Measurements from ENCODE around the gene ALPP.
"Not testable (repeated sequence)": the region's sequence is repeated elsewhere in the genome, so short reads cannot be mapped to it uniquely, and the experiment has no call there.

The ALPP gene

DNA sequence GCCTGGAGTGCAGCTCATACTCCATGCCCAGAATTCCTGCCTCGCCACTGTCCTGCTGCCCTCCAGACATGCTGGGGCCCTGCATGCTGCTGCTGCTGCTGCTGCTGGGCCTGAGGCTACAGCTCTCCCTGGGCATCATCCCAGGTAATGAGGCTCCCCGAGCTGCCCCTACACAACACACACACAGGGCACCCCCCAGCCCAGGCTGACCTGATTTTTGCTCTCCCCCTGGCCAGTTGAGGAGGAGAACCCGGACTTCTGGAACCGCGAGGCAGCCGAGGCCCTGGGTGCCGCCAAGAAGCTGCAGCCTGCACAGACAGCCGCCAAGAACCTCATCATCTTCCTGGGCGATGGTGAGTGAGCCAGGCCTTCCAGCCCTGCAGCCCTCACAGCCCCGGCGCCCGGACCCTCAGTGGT, at the start of gene ALPP:
ALPP (plus strand) TSS at position 17 of the 417 bp plus-strand sequence; CDS start at position 69, 52 bp downstream.
- not testable (repeated sequence) for H3K4me3 ChIP-seq (ENCODE audit: low read length in 2 of 2); H3K27ac ChIP-seq (ENCODE audit: low read depth in 2 of 2, low read length in 2 of 2); H3K4me1 ChIP-seq (ENCODE audit: control insufficient read depth in 2 of 2, insufficient read depth in 2 of 2, low read length in 2 of 2); H3K9ac ChIP-seq (ENCODE audit: low read depth in 1 of 2, low read length in 2 of 2); H3K36me3 ChIP-seq (ENCODE audit: control insufficient read depth in 2 of 2, insufficient read depth in 2 of 2, low read length in 2 of 2); H3K27me3 ChIP-seq (ENCODE audit: control insufficient read depth in 2 of 2, insufficient read depth in 2 of 2, low read length in 2 of 2); H3K9me3 ChIP-seq (ENCODE audit: control insufficient read depth in 2 of 2, low read length in 2 of 2)

DNA sequence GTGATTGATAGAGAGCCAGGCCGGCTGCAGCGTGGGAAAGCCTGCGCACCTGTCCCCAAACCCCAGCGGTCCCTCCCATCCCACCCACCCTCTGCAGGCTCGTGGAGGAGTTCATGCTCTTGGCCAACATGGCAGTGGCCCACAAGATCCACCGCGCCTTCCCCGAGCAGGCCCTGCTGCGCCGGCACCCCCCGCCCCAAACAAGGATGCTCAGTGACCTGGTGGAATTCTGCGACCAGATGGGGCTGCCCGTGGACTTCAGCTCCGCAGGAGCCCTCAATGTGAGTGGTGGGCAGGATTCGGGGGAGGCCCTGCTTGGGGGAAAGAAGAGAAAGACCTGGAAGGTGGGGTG, 48.9 kb upstream of the ALPP start:
- H3K9me3 ChIP-seq (ENCODE audit: control insufficient read depth in 2 of 2, low read length in 2 of 2) = no peaks in the 10 kb centered on the region
- H3K27ac ChIP-seq (ENCODE audit: low read depth in 2 of 2, low read length in 2 of 2) = no peak overlapping the region
- no peaks in the 10 kb centered on the region for H3K27me3 ChIP-seq (ENCODE audit: control insufficient read depth in 2 of 2, insufficient read depth in 2 of 2, low read length in 2 of 2)
- H3K9ac ChIP-seq (ENCODE audit: low read depth in 1 of 2, low read length in 2 of 2) = no peak overlapping the region
- H3K4me1 ChIP-seq (ENCODE audit: control insufficient read depth in 2 of 2, insufficient read depth in 2 of 2, low read length in 2 of 2) = no peaks in the 10 kb centered on the region
- no peak overlapping the region for H3K4me3 ChIP-seq (ENCODE audit: low read length in 2 of 2)
- no peaks in the 10 kb centered on the region for H3K36me3 ChIP-seq (ENCODE audit: control insufficient read depth in 2 of 2, insufficient read depth in 2 of 2, low read length in 2 of 2)

DNA sequence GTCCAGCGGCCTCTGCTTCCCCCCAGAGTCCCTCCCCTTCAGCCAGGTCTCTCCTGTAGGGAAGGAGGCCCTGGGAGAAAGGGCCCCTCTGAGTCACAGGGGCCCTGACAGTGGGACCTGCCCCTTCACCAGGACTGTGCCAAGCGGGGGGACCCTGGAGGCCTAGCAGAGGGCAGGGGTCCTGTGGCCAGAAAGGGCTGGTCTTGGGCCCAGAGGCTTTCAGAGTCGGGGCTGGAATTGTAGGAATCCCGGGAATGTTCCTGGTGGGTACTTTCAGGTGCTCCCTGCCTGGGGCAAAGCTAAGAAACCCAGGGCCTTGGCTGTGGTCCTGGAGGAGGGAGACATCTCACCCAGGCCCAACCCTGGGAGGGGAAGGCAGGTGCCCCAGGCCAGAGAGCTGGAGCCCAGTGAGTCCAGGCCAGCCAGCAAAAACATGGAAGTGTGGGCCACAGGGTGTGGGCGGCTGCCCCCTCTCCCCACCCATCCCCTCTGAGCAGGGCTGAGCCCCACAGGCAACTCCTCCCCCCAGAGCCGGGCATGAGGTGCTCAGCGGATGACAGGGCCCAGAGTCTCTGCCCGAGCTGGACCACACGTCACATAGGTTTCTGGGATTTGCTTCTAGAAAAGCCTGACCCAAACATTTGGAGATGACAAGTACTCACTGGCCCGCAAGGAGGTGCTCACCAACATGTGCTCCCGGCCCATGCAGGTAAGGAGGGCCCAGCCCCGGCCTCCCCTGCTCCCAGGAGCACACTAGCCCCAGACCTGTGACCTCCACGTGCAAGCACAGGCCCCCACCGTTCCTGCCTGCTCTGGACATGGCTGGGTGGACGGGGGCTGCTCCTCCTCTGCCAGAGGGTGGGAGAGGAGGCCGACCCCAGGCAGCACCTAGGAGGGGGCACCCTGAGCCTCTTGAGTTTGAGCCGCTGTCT, 48.2 kb upstream of the ALPP start:
- Histone ChIP-seq H3K4me3 (ENCODE audit: low read length in 2 of 2) (no peak overlapping the region), H3K36me3 (ENCODE audit: control insufficient read depth in 2 of 2, insufficient read depth in 2 of 2, low read length in 2 of 2) (no peaks in the 10 kb centered on the region), H3K9me3 (ENCODE audit: control insufficient read depth in 2 of 2, low read length in 2 of 2) (no peaks in the 10 kb centered on the region), H3K4me1 (ENCODE audit: control insufficient read depth in 2 of 2, insufficient read depth in 2 of 2, low read length in 2 of 2) (no peaks in the 10 kb centered on the region), H3K27me3 (ENCODE audit: control insufficient read depth in 2 of 2, insufficient read depth in 2 of 2, low read length in 2 of 2) (no peaks in the 10 kb centered on the region), H3K27ac (ENCODE audit: low read depth in 2 of 2, low read length in 2 of 2) (no peak overlapping the region), H3K9ac (ENCODE audit: low read depth in 1 of 2, low read length in 2 of 2) (no peak overlapping the region)

DNA sequence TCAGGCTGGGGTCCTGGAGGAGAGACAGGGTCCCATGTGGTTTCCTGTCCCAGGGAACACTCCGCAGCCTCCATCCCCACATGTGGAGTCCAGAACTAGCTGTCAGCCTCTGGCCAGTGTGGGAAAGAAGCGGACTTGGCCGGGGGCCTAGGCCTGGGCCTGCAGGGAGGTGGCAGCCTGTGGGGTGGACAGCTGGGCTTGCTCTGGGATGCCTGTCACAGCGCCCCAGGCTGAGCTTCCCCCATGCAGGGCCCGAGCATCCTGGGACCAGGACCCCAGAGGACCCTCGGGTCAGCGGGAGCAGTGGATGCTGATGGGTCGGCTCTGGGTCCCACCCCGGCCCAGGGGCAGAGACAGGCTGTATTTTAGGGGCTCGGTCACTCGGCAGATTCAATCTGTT, 47.5 kb upstream of the ALPP start:
- H3K36me3 ChIP-seq (ENCODE audit: control insufficient read depth in 2 of 2, insufficient read depth in 2 of 2, low read length in 2 of 2); H3K9ac ChIP-seq (ENCODE audit: low read depth in 1 of 2, low read length in 2 of 2); H3K4me1 ChIP-seq (ENCODE audit: control insufficient read depth in 2 of 2, insufficient read depth in 2 of 2, low read length in 2 of 2); H3K27me3 ChIP-seq (ENCODE audit: control insufficient read depth in 2 of 2, insufficient read depth in 2 of 2, low read length in 2 of 2); H3K4me3 ChIP-seq (ENCODE audit: low read length in 2 of 2); H3K27ac ChIP-seq (ENCODE audit: low read depth in 2 of 2, low read length in 2 of 2); H3K9me3 ChIP-seq (ENCODE audit: control insufficient read depth in 2 of 2, low read length in 2 of 2): not testable (repeated sequence)

DNA sequence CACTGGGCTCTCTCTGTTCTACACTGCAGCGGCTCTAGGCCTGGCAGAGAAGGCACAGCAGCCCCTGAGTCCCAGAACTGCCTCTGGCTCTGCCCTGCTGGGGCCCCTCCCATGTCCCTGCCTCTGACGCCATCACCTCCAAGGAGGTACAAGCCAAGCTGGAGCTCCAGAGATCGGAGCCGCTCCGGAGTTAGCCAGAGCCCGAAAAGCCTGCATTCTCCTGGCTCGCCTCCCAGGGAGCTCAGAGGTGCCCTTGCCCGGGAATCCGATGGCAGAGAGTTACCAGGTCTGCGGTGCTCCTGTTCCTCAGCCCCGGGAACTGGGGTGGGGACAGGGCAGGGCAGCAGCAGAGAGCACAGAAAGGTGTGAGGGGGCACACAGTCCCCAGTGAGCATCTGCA, 46.9 kb upstream of the ALPP start:
- not testable (repeated sequence) for H3K27ac ChIP-seq (ENCODE audit: low read depth in 2 of 2, low read length in 2 of 2); H3K27me3 ChIP-seq (ENCODE audit: control insufficient read depth in 2 of 2, insufficient read depth in 2 of 2, low read length in 2 of 2); H3K9ac ChIP-seq (ENCODE audit: low read depth in 1 of 2, low read length in 2 of 2); H3K4me3 ChIP-seq (ENCODE audit: low read length in 2 of 2); H3K4me1 ChIP-seq (ENCODE audit: control insufficient read depth in 2 of 2, insufficient read depth in 2 of 2, low read length in 2 of 2); H3K36me3 ChIP-seq (ENCODE audit: control insufficient read depth in 2 of 2, insufficient read depth in 2 of 2, low read length in 2 of 2); H3K9me3 ChIP-seq (ENCODE audit: control insufficient read depth in 2 of 2, low read length in 2 of 2)

DNA sequence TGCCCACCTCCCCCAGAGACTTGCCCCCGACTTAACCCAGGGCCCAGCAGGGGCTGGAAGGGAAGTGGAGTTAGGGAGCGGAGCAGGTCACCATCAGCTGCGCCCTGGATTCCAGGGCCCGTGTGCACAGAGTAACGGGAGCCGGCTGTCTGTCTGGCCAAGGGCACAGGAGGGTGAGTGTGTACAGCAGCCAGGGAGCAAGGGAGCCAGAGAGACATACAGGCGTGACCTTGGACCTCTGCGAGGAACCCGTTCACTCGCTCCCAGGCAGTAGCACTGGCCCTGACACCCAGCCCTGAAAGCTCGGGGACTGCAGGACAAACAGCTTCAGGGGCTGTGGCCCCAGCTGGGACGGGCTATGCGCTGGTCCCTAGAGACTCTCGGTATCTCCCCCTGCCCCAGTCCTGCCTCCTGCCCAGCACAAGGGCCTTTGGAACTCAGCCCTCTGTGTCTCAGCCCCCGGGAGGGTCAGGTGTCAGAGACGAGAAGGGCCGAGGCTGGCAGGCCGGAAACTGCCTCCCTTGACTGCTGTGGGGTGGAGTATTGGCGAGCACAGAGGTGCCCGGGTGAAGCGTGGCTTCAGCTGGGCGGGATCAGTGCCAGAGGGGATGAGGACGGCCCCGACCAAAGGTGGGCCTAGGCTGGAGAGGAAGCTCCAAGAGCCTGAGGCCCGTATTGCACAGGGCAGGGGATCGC, 46.2 kb upstream of the ALPP start:
- not testable (repeated sequence) for H3K27ac ChIP-seq (ENCODE audit: low read depth in 2 of 2, low read length in 2 of 2); H3K4me1 ChIP-seq (ENCODE audit: control insufficient read depth in 2 of 2, insufficient read depth in 2 of 2, low read length in 2 of 2); H3K36me3 ChIP-seq (ENCODE audit: control insufficient read depth in 2 of 2, insufficient read depth in 2 of 2, low read length in 2 of 2); H3K4me3 ChIP-seq (ENCODE audit: low read length in 2 of 2); H3K9me3 ChIP-seq (ENCODE audit: control insufficient read depth in 2 of 2, low read length in 2 of 2); H3K9ac ChIP-seq (ENCODE audit: low read depth in 1 of 2, low read length in 2 of 2); H3K27me3 ChIP-seq (ENCODE audit: control insufficient read depth in 2 of 2, insufficient read depth in 2 of 2, low read length in 2 of 2)

DNA sequence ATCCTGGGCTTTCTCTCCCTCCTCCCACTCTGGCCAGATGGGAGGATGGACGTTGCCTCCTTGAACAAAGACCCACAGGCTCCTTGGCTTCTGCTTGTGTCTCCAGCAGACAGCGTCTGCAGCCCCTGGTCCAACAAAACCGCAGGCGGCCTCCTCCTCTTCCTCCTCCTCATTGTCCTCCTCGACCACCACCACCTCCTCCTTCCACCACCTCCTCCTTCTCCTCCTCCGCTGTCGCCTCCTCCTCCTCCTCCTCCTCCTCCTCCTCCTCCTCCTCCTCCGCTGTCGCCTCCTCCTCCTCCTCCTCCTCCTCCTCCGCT, 45.7 kb upstream of the ALPP start:
- Histone ChIP-seq H3K4me3 (ENCODE audit: low read length in 2 of 2) (no peak overlapping the region), H3K36me3 (ENCODE audit: control insufficient read depth in 2 of 2, insufficient read depth in 2 of 2, low read length in 2 of 2) (no peaks in the 10 kb centered on the region), H3K27ac (ENCODE audit: low read depth in 2 of 2, low read length in 2 of 2) (no peak overlapping the region), H3K9me3 (ENCODE audit: control insufficient read depth in 2 of 2, low read length in 2 of 2) (no peaks in the 10 kb centered on the region), H3K4me1 (ENCODE audit: control insufficient read depth in 2 of 2, insufficient read depth in 2 of 2, low read length in 2 of 2) (no peaks in the 10 kb centered on the region), H3K27me3 (ENCODE audit: control insufficient read depth in 2 of 2, insufficient read depth in 2 of 2, low read length in 2 of 2) (no peaks in the 10 kb centered on the region), H3K9ac (ENCODE audit: low read depth in 1 of 2, low read length in 2 of 2) (no peak overlapping the region)

DNA sequence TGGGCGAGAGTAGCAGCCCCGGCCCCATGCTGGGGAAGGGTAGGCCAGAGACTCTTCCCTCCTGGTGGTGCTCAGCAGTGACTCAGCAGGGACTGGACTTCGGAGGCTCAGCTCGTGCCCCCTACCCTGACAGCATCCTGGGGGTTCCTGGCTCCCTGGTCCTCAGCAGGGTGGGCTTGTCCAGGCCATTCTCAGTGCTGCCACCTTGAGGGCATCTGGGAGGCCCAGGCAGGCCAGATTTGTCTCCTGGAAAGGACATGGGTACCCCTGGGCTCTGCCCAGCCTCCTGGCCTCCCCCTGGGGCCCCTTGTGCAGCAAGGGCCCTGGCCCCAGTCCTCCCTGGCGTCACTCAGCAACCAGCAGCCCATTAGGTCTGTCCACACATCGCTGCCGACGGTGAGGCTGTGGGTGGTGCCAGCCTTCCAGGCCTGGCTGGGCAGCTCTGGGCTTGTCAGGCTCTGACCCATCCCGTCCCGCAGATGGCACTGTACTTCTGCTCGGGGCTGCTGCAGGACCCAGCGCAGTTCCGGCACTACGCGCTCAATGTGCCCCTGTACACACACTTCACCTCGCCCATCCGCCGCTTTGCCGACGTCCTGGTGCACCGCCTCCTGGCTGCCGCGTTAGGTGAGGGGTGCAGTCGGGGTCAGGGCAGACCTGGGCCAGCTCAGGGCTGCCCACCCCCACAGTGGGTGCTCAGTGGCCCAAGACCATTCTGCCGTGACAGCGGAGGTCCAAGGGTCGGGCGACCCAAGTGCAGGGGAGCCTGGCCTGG, 45.0 kb upstream of the ALPP start:
- Histone ChIP-seq H3K4me3 (ENCODE audit: low read length in 2 of 2) (no peak overlapping the region), H3K9me3 (ENCODE audit: control insufficient read depth in 2 of 2, low read length in 2 of 2) (no peaks in the 10 kb centered on the region), H3K9ac (ENCODE audit: low read depth in 1 of 2, low read length in 2 of 2) (no peak overlapping the region), H3K27me3 (ENCODE audit: control insufficient read depth in 2 of 2, insufficient read depth in 2 of 2, low read length in 2 of 2) (no peaks in the 10 kb centered on the region), H3K36me3 (ENCODE audit: control insufficient read depth in 2 of 2, insufficient read depth in 2 of 2, low read length in 2 of 2) (no peaks in the 10 kb centered on the region), H3K4me1 (ENCODE audit: control insufficient read depth in 2 of 2, insufficient read depth in 2 of 2, low read length in 2 of 2) (no peaks in the 10 kb centered on the region), H3K27ac (ENCODE audit: low read depth in 2 of 2, low read length in 2 of 2) (no peak overlapping the region)

DNA sequence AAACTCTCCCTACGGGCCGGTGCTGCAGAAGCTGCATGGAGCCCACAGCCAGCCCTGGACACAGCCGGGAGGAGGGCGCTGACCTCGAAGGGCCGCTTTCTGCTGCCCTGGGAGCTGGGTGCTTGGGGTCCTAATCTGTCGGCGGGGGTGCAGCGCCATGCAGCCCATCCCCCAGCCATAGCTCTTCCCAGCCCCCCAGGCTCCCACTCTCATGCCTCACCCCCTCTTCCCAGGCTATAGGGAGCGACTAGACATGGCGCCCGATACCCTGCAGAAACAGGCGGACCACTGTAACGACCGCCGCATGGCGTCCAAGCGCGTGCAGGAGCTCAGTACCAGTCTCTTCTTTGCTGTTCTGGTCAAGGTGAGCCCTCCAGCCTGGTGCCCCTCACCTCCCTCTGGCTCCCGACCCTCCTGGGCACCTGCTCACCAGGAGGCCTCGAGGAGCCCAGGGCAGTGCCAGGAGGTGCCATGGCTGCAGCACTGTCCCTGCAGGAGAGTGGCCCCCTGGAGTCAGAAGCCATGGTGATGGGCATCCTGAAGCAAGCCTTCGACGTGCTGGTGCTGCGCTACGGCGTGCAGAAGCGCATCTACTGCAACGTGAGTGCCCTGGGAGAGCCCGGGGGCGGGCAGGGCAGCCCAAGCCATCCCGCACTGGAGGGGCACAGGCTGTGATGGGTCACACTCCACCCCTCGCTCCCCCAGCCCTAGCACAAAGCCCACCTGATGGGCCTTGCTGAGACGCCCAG, 44.2 kb upstream of the ALPP start:
- H3K36me3 ChIP-seq (ENCODE audit: control insufficient read depth in 2 of 2, insufficient read depth in 2 of 2, low read length in 2 of 2) = not testable (repeated sequence)

DNA sequence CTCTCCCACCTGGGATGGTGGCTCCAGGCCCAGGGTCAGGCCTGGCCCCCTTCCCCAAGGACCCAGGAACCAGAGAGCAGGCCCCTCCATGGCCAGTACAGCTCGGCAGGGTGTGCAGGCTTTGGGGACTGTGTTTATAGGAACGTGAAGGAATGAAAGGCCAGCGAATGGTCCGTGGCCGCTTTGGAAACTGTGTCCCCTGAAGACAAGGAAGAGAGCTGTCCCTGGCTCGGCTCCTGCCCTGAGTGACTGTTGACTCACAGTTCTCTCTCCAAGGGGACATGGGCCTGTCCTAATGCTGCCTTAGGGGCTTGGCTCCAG, 43.7 kb upstream of the ALPP start:
- not testable (repeated sequence) for H3K27me3 ChIP-seq (ENCODE audit: control insufficient read depth in 2 of 2, insufficient read depth in 2 of 2, low read length in 2 of 2); H3K9me3 ChIP-seq (ENCODE audit: control insufficient read depth in 2 of 2, low read length in 2 of 2); H3K9ac ChIP-seq (ENCODE audit: low read depth in 1 of 2, low read length in 2 of 2); H3K27ac ChIP-seq (ENCODE audit: low read depth in 2 of 2, low read length in 2 of 2); H3K4me3 ChIP-seq (ENCODE audit: low read length in 2 of 2); H3K4me1 ChIP-seq (ENCODE audit: control insufficient read depth in 2 of 2, insufficient read depth in 2 of 2, low read length in 2 of 2); H3K36me3 ChIP-seq (ENCODE audit: control insufficient read depth in 2 of 2, insufficient read depth in 2 of 2, low read length in 2 of 2)

More for the DNA sequence above, 44.2 kb upstream of the ALPP start:
- H3K4me3 ChIP-seq (ENCODE audit: low read length in 2 of 2); H3K9ac ChIP-seq (ENCODE audit: low read depth in 1 of 2, low read length in 2 of 2); H3K27ac ChIP-seq (ENCODE audit: low read depth in 2 of 2, low read length in 2 of 2); H3K9me3 ChIP-seq (ENCODE audit: control insufficient read depth in 2 of 2, low read length in 2 of 2); H3K4me1 ChIP-seq (ENCODE audit: control insufficient read depth in 2 of 2, insufficient read depth in 2 of 2, low read length in 2 of 2); H3K27me3 ChIP-seq (ENCODE audit: control insufficient read depth in 2 of 2, insufficient read depth in 2 of 2, low read length in 2 of 2): not testable (repeated sequence)

Measured in mucosa of rectum (tissue), 2 donors.